ENCODE results near the gene NCR3LG1.

DNA sequence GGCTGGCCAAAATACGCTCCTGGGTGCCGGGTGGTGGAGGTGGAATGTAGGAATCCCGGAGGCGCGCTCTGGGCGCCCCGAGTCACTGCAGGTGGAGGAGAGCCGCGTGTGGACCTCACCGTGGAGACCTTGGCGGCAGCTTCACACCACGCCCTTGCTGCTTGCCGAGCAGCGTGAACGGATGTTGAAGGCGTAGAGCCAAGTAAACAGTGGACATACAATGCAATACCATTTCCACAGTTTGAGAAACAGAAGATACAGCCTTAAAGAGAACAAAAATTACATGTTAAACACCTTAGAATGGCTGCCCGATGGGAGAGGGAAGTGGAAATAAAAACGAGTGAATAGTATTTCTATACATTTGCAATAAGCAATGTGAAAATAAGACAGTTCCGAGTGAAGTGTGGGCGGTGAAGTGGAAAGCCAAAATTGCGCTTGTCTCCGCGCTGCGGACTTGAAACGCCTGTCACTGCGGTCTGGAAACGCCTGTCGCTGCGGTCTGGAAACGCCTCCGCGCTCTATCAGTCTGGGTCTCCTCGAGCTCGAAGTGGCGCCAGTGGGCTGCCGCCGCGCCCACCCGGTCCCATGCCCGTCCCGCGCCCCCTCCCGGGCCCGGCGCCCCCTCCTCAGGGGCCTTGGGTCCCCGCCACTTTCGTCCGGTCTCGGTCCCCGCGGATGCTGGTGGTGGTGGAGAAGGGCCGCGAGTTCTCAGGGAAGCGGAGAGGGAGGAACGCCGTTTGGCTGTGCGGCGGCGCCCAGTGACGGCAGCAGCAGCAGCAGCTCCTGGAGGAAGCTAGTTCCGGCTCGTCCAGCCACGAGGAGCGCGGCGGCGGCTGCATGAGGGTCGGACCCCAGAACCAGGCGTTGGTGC lies 1.6 kb downstream of the NCR3LG1 start:
- TF ChIP-seq, protein P1, sequence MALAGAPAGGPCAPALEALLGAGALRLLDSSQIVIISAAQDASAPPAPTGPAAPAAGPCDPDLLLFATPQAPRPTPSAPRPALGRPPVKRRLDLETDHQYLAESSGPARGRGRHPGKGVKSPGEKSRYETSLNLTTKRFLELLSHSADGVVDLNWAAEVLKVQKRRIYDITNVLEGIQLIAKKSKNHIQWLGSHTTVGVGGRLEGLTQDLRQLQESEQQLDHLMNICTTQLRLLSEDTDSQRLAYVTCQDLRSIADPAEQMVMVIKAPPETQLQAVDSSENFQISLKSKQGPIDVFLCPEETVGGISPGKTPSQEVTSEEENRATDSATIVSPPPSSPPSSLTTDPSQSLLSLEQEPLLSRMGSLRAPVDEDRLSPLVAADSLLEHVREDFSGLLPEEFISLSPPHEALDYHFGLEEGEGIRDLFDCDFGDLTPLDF (CRISPR knock-in tag; IDR thresholded peaks at IDR 0.05), result peak; percentile 70; the same call in 1 of the 2 replicates
- TF ChIP-seq, protein P2, sequence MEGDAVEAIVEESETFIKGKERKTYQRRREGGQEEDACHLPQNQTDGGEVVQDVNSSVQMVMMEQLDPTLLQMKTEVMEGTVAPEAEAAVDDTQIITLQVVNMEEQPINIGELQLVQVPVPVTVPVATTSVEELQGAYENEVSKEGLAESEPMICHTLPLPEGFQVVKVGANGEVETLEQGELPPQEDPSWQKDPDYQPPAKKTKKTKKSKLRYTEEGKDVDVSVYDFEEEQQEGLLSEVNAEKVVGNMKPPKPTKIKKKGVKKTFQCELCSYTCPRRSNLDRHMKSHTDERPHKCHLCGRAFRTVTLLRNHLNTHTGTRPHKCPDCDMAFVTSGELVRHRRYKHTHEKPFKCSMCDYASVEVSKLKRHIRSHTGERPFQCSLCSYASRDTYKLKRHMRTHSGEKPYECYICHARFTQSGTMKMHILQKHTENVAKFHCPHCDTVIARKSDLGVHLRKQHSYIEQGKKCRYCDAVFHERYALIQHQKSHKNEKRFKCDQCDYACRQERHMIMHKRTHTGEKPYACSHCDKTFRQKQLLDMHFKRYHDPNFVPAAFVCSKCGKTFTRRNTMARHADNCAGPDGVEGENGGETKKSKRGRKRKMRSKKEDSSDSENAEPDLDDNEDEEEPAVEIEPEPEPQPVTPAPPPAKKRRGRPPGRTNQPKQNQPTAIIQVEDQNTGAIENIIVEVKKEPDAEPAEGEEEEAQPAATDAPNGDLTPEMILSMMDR (IDR thresholded peaks at IDR 0.05), result no peak
- TF ChIP-seq, protein P3, sequence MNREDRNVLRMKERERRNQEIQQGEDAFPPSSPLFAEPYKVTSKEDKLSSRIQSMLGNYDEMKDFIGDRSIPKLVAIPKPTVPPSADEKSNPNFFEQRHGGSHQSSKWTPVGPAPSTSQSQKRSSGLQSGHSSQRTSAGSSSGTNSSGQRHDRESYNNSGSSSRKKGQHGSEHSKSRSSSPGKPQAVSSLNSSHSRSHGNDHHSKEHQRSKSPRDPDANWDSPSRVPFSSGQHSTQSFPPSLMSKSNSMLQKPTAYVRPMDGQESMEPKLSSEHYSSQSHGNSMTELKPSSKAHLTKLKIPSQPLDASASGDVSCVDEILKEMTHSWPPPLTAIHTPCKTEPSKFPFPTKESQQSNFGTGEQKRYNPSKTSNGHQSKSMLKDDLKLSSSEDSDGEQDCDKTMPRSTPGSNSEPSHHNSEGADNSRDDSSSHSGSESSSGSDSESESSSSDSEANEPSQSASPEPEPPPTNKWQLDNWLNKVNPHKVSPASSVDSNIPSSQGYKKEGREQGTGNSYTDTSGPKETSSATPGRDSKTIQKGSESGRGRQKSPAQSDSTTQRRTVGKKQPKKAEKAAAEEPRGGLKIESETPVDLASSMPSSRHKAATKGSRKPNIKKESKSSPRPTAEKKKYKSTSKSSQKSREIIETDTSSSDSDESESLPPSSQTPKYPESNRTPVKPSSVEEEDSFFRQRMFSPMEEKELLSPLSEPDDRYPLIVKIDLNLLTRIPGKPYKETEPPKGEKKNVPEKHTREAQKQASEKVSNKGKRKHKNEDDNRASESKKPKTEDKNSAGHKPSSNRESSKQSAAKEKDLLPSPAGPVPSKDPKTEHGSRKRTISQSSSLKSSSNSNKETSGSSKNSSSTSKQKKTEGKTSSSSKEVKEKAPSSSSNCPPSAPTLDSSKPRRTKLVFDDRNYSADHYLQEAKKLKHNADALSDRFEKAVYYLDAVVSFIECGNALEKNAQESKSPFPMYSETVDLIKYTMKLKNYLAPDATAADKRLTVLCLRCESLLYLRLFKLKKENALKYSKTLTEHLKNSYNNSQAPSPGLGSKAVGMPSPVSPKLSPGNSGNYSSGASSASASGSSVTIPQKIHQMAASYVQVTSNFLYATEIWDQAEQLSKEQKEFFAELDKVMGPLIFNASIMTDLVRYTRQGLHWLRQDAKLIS (CRISPR knock-in tag; IDR thresholded peaks at IDR 0.05; ENCODE audit: borderline replicate concordance), result no peak
- TF ChIP-seq, protein P4, sequence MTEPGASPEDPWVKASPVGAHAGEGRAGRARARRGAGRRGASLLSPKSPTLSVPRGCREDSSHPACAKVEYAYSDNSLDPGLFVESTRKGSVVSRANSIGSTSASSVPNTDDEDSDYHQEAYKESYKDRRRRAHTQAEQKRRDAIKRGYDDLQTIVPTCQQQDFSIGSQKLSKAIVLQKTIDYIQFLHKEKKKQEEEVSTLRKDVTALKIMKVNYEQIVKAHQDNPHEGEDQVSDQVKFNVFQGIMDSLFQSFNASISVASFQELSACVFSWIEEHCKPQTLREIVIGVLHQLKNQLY (CRISPR knock-in tag; IDR thresholded peaks at IDR 0.05), result no peak
- TF ChIP-seq, protein P5, sequence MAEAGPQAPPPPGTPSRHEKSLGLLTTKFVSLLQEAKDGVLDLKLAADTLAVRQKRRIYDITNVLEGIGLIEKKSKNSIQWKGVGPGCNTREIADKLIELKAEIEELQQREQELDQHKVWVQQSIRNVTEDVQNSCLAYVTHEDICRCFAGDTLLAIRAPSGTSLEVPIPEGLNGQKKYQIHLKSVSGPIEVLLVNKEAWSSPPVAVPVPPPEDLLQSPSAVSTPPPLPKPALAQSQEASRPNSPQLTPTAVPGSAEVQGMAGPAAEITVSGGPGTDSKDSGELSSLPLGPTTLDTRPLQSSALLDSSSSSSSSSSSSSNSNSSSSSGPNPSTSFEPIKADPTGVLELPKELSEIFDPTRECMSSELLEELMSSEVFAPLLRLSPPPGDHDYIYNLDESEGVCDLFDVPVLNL (CRISPR knock-in tag; IDR thresholded peaks at IDR 0.05; ENCODE audit: borderline replicate concordance, low read depth), result no peak
- TF ChIP-seq FOXJ3 (CRISPR knock-in tag; IDR thresholded peaks at IDR 0.05; ENCODE audit: borderline replicate concordance), result no peak
